HepG2 (cell line): ENCODE data around the gene BATF. TPM values are rescaled to one million over a fixed set of nuclear protein-coding genes. Genes with fewer than 3 reads are reported as not detected.

Experiments
- HOXA5 ChIP-seq: sonication (generic); formaldehyde crosslinking; IDR thresholded peaks from 2 replicates; pipeline ENCODE4 v1.4.0; 2020; ENCODE audit warnings: missing genetic modification reagents
- JUN ChIP-seq: sonication (generic); formaldehyde crosslinking; IDR thresholded peaks from 2 replicates; pipeline ENCODE4 v1.4.0; 2020; ENCODE audit warnings: mild to moderate bottlenecking, missing genetic modification reagents
- MIER2 ChIP-seq: IDR thresholded peaks from 2 replicates; pipeline ENCODE4 v1.6.1; 2016; ENCODE audit warnings: missing biosample characterization, missing genetic modification reagents
- NONO ChIP-seq, 2 experiments: fragments of 450-650 bp in 1 of 2; sonication (generic) in 1 of 2; formaldehyde crosslinking in 1 of 2; IDR thresholded peaks in 1 of 2; conservative IDR thresholded peaks in 1 of 2; 2 replicates each; pipeline versions ENCODE4 v1.6.1 to v1.8.0; 2017 to 2022; ENCODE audit warnings: mild to moderate bottlenecking in 1 of 2, missing genetic modification reagents in 1 of 2, moderate library complexity in 1 of 2
- RARG ChIP-seq: sonication (generic); formaldehyde crosslinking; IDR thresholded peaks from 2 replicates; pipeline ENCODE4 v1.4.0; 2020; ENCODE audit warnings: low read depth, mild to moderate bottlenecking, missing genetic modification reagents
- SP140L ChIP-seq: sonication (generic); formaldehyde crosslinking; IDR thresholded peaks from 2 replicates; pipeline ENCODE4 v1.4.0; 2020; ENCODE audit warnings: missing genetic modification reagents, borderline replicate concordance
- TAF1 ChIP-seq: sonication (generic); formaldehyde crosslinking; IDR thresholded peaks from 2 replicates; pipeline ENCODE4 v1.4.0; 2020; ENCODE audit warnings: missing genetic modification reagents
- ZKSCAN1 ChIP-seq: fragments of 150-350 bp; IDR thresholded peaks from 2 replicates; pipeline ENCODE4 v1.6.1; 2014; ENCODE audit warnings: low read length
- ZNF225 ChIP-seq: sonication (generic); formaldehyde crosslinking; IDR thresholded peaks from 2 replicates; pipeline ENCODE4 v1.4.0; 2020; ENCODE audit warnings: mild to moderate bottlenecking, missing genetic modification reagents
- ZNF558 ChIP-seq: sonication (generic); formaldehyde crosslinking; IDR thresholded peaks from 2 replicates; pipeline ENCODE4 v1.9.0; 2022; ENCODE audit warnings: mild to moderate bottlenecking, missing genetic modification reagents, borderline replicate concordance
- polyA plus RNA-seq, 8 experiments: library from polyadenylated mRNA; depleted of rRNA in 3 of 8; stranded (reverse) in 7 of 8; unstranded in 1 of 8; fragments of >200 nt; fragmentation: Illumina TruSeq in 4 of 8; extraction: Trizol in 4 of 8; gene quantifications; 2 replicates each; pipeline versions ENCODE4 v1.2.1 to v1.2.3, GENCODE V29; 2011 to 2016; ENCODE audit warnings: low read depth in 4 of 8, missing spikeins in 1 of 8, mixed read lengths in 1 of 8; ENCODE audit not compliant: insufficient read depth in 1 of 8
- total RNA-seq, 5 experiments: library from RNA; depleted of rRNA; stranded (reverse); fragments of >200 nt; fragmentation: Illumina TruSeq; extraction: Trizol; gene quantifications; 2 replicates each; pipeline ENCODE4 v1.2.3, GENCODE V29; 2016; ENCODE audit warnings: low read depth in 1 of 5
- TF ChIP-seq, protein P1 (sequence below): IDR thresholded peaks from 2 replicates; pipeline ENCODE4 v1.6.1; 2016; ENCODE audit warnings: low read depth
- TF ChIP-seq, protein P2 (sequence below), 2 experiments: sonication (generic) in 1 of 2; formaldehyde crosslinking in 1 of 2; IDR thresholded peaks; 2 replicates each; pipeline versions ENCODE4 v1.6.1 to v1.9.0; 2014 to 2022; ENCODE audit warnings: antibody characterized with exemption in 1 of 2, borderline replicate concordance in 1 of 2, inconsistent platforms in 1 of 2, low read depth in 1 of 2, missing genetic modification reagents in 1 of 2
- TF ChIP-seq, protein P3 (sequence below): sonication (generic); formaldehyde crosslinking; IDR thresholded peaks from 2 replicates; pipeline ENCODE4 v1.4.0; 2020; ENCODE audit warnings: missing genetic modification reagents, mild to moderate bottlenecking, borderline replicate concordance
- TF ChIP-seq, protein P4 (sequence below): IDR thresholded peaks from 2 replicates; pipeline ENCODE4 v1.6.1; 2016; ENCODE audit warnings: low read depth, borderline replicate concordance
- TF ChIP-seq, protein P5 (sequence below): sonication (generic); formaldehyde crosslinking; IDR thresholded peaks from 2 replicates; pipeline ENCODE4 v1.4.0; 2020; ENCODE audit warnings: mild to moderate bottlenecking, missing genetic modification reagents

Gene BATF
- total and polyA plus RNA-seq, 2 of the 13 experiments (the other 11 are each of a cell fraction or from before 2014, with no cell fraction given), result 0.22 to 0.37 TPM

DNA sequence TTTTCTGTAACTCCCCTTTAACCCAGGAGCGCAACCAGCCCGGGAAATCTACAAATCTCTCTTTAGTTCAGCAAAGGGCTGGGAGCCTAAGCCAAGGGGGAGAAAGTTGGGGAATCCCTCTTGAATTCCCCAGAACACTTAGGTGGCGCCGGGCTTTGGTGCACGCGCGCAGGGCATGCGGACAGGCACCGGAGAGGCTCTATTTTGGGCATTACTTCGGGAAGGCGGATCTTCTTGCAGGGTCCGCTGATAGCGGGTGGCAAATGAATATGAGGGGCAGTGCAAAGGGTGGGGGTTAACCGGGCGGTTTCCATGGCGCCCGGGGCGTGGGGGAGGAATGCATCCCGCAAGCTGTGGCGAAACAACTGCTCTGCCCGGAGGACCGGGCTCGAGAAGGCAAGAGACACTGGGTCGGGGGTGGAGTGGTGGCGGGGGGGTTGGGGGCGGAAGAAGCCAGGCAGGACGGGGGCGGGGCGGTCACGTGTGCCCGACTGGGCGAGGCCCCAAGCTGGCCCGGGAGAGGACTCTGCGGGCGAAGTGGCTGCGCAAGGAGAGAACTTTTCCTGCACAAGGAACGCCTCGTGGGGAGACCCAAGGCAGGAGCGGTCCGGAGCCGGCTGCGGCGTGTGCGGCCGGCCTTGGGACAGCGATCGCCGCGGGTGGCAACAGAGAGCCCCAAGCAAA is 56.0 kb downstream of the BATF start, which contains the start of gene FLVCR2 (continued):
- TF ChIP-seq, protein P1, sequence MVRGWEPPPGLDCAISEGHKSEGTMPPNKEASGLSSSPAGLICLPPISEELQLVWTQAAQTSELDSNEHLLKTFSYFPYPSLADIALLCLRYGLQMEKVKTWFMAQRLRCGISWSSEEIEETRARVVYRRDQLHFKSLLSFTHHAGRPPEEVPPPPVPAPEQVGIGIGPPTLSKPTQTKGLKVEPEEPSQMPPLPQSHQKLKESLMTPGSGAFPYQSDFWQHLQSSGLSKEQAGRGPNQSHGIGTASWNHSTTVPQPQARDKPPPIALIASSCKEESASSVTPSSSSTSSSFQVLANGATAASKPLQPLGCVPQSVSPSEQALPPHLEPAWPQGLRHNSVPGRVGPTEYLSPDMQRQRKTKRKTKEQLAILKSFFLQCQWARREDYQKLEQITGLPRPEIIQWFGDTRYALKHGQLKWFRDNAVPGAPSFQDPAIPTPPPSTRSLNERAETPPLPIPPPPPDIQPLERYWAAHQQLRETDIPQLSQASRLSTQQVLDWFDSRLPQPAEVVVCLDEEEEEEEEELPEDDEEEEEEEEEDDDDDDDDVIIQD (CRISPR knock-in tag), result no peak
- TF ChIP-seq NONO (IDR thresholded peaks at IDR 0.05) (no peak), NONO (CRISPR knock-in tag; conservative IDR thresholded peaks at IDR 0.05) (no peak), ZNF225 (no peak), JUN (CRISPR knock-in tag) (no peak), ZNF558 (0 out of 2 replicates have a peak, but pooled peaks have one; percentile 48), ZKSCAN1 (no peak), SP140L (CRISPR knock-in tag) (no peak), MIER2 (CRISPR knock-in tag) (no peak), TAF1 (CRISPR knock-in tag) (peak; percentile 42; the same call in 1 of the 2 replicates), RARG (CRISPR knock-in tag) (no peak), HOXA5 (no peak)
- TF ChIP-seq, protein P2, sequence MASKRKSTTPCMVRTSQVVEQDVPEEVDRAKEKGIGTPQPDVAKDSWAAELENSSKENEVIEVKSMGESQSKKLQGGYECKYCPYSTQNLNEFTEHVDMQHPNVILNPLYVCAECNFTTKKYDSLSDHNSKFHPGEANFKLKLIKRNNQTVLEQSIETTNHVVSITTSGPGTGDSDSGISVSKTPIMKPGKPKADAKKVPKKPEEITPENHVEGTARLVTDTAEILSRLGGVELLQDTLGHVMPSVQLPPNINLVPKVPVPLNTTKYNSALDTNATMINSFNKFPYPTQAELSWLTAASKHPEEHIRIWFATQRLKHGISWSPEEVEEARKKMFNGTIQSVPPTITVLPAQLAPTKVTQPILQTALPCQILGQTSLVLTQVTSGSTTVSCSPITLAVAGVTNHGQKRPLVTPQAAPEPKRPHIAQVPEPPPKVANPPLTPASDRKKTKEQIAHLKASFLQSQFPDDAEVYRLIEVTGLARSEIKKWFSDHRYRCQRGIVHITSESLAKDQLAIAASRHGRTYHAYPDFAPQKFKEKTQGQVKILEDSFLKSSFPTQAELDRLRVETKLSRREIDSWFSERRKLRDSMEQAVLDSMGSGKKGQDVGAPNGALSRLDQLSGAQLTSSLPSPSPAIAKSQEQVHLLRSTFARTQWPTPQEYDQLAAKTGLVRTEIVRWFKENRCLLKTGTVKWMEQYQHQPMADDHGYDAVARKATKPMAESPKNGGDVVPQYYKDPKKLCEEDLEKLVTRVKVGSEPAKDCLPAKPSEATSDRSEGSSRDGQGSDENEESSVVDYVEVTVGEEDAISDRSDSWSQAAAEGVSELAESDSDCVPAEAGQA (IDR thresholded peaks at IDR 0.05; ENCODE audit: low read depth), result no peak
- TF ChIP-seq, protein P2 (CRISPR knock-in tag; IDR thresholded peaks at IDR 0.05; ENCODE audit: borderline replicate concordance), result no peak
- TF ChIP-seq, protein P3, sequence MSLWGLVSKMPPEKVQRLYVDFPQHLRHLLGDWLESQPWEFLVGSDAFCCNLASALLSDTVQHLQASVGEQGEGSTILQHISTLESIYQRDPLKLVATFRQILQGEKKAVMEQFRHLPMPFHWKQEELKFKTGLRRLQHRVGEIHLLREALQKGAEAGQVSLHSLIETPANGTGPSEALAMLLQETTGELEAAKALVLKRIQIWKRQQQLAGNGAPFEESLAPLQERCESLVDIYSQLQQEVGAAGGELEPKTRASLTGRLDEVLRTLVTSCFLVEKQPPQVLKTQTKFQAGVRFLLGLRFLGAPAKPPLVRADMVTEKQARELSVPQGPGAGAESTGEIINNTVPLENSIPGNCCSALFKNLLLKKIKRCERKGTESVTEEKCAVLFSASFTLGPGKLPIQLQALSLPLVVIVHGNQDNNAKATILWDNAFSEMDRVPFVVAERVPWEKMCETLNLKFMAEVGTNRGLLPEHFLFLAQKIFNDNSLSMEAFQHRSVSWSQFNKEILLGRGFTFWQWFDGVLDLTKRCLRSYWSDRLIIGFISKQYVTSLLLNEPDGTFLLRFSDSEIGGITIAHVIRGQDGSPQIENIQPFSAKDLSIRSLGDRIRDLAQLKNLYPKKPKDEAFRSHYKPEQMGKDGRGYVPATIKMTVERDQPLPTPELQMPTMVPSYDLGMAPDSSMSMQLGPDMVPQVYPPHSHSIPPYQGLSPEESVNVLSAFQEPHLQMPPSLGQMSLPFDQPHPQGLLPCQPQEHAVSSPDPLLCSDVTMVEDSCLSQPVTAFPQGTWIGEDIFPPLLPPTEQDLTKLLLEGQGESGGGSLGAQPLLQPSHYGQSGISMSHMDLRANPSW (CRISPR knock-in tag), result no peak
- TF ChIP-seq, protein P4, sequence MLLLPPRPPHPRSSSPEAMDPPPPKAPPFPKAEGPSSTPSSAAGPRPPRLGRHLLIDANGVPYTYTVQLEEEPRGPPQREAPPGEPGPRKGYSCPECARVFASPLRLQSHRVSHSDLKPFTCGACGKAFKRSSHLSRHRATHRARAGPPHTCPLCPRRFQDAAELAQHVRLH (CRISPR knock-in tag), result no peak
- TF ChIP-seq, protein P5, sequence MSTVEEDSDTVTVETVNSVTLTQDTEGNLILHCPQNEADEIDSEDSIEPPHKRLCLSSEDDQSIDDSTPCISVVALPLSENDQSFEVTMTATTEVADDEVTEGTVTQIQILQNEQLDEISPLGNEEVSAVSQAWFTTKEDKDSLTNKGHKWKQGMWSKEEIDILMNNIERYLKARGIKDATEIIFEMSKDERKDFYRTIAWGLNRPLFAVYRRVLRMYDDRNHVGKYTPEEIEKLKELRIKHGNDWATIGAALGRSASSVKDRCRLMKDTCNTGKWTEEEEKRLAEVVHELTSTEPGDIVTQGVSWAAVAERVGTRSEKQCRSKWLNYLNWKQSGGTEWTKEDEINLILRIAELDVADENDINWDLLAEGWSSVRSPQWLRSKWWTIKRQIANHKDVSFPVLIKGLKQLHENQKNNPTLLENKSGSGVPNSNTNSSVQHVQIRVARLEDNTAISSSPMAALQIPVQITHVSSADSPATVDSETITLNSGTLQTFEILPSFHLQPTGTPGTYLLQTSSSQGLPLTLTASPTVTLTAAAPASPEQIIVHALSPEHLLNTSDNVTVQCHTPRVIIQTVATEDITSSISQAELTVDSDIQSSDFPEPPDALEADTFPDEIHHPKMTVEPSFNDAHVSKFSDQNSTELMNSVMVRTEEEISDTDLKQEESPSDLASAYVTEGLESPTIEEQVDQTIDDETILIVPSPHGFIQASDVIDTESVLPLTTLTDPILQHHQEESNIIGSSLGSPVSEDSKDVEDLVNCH (CRISPR knock-in tag), result no peak
